ENCODE measurements around the gene GPATCH1. TPM values are rescaled to one million over a fixed set of nuclear protein-coding genes. Genes with fewer than 3 reads are reported as not detected.

Gene GPATCH1
- total RNA-seq, 1 donor from 2014 or later, result 14.1 TPM

Other genes with a start within 250 kb of the GPATCH1 start
- 0.20 and 0.55 TPM in 2 replicates for gene SLC7A9, start 211.4 kb upstream of the GPATCH1 start, total RNA-seq
- 17.7 and 18.9 TPM in 2 replicates for gene CEP89, start 109.2 kb upstream of the GPATCH1 start, total RNA-seq
- 8.7 and 9.0 TPM in 2 replicates for gene FAAP24, start 108.9 kb upstream of the GPATCH1 start, total RNA-seq
- gene RHPN2, start 16.3 kb upstream of the GPATCH1 start, total RNA-seq, result 0.48 and 0.66 TPM in 2 replicates
- gene WDR88, start 50.9 kb downstream of the GPATCH1 start, total RNA-seq, result not detected in 2 replicates
- 0.25 and 0.84 TPM in 2 replicates for gene LRP3, start 113.1 kb downstream of the GPATCH1 start, total RNA-seq
- gene SLC7A10, start 144.7 kb downstream of the GPATCH1 start, total RNA-seq, result not detected in 2 replicates
- 0.07 and 0.09 TPM in 2 replicates for gene CEBPA, start 221.4 kb downstream of the GPATCH1 start, total RNA-seq